Activated CD4-positive, alpha-beta T cell treated with anti-CD3 and anti-CD28 coated beads for 4 hours (primary cell): ENCODE measurements around the gene WAPL.

ENCODE experiments used
- DNase-seq, 2 donors: peaks; one replicate each; pipeline ENCODE4 v3.0.0-alpha.2; 2020

WAPL gene

GRCh38 chr10:86385806-86386205, 135.8 kb downstream of the WAPL start:
- DNase-seq: no peak
